ENCODE data around the gene GRIK1.

The GRIK1 gene

GRCh38 chr21:29726044-29726443 is 213.8 kb downstream of the GRIK1 start:
- H3K4me1 ChIP-seq (ENCODE audit: insufficient read depth, low read length) = no peaks in the 10 kb centered on the region
- TF ChIP-seq EZH2 (IDR thresholded peaks at IDR 0.05; ENCODE audit: borderline replicate concordance, low read depth, low read length, severe bottlenecking) = no peak
- no peak for TF ChIP-seq CTCF (IDR thresholded peaks at IDR 0.05; ENCODE audit: borderline replicate concordance, extremely low read depth, low read length, poor library complexity, severe bottlenecking)
- no peak overlapping the region for H3K4me2 ChIP-seq (ENCODE audit: insufficient read depth, low read length)
- H3K36me3 ChIP-seq (ENCODE audit: insufficient read depth, low read length) = no peaks in the 10 kb centered on the region
- no peak overlapping the region for H2AFZ ChIP-seq (ENCODE audit: low read depth, low read length)
- no peak overlapping the region for H3K4me3 ChIP-seq (ENCODE audit: low read depth in 1 of 2, low read length in 2 of 2)
- H3K27ac ChIP-seq (ENCODE audit: low read length) = no peak overlapping the region
- H3K9me3 ChIP-seq (ENCODE audit: insufficient read depth, low read length, severe bottlenecking) = no peaks in the 10 kb centered on the region
- peaks cover 3% of the 10 kb centered on the region for H3K27me3 ChIP-seq (ENCODE audit: insufficient read depth, low read length, poor library complexity)
- no peak overlapping the region for H3K9ac ChIP-seq (ENCODE audit: low read depth, low read length)
- no peaks in the 10 kb centered on the region for H3K79me2 ChIP-seq (ENCODE audit: insufficient read depth, low read length)
- no peak for DNase-seq
- ATAC-seq (ENCODE audit: insufficient read depth, low read depth) = no peak
- H4K20me1 ChIP-seq (ENCODE audit: insufficient read depth, low read length) = no peaks in the 10 kb centered on the region

- peaks cover 3% of the 10 kb centered on the region for H3K27me3 ChIP-seq (ENCODE audit: insufficient read depth, low read length, poor library complexity)
- no peak overlapping the region for H3K9ac ChIP-seq (ENCODE audit: low read depth, low read length)
- no peak overlapping the region for H3K27ac ChIP-seq (ENCODE audit: low read length)
- no peaks in the 10 kb centered on the region for H3K36me3 ChIP-seq (ENCODE audit: insufficient read depth, low read length)
- ATAC-seq (ENCODE audit: insufficient read depth, low read depth) (no peak), DNase-seq (no peak)
- no peaks in the 10 kb centered on the region for H4K20me1 ChIP-seq (ENCODE audit: insufficient read depth, low read length)
- no peak overlapping the region for H3K4me3 ChIP-seq (ENCODE audit: low read depth in 1 of 2, low read length in 2 of 2)
- no peaks in the 10 kb centered on the region for H3K9me3 ChIP-seq (ENCODE audit: insufficient read depth, low read length, severe bottlenecking)
- H2AFZ ChIP-seq (ENCODE audit: low read depth, low read length) = no peak overlapping the region
- no peak overlapping the region for H3K4me2 ChIP-seq (ENCODE audit: insufficient read depth, low read length)
- no peaks in the 10 kb centered on the region for H3K4me1 ChIP-seq (ENCODE audit: insufficient read depth, low read length)
- H3K79me2 ChIP-seq (ENCODE audit: insufficient read depth, low read length) = no peaks in the 10 kb centered on the region
- no peak for TF ChIP-seq EZH2 (IDR thresholded peaks at IDR 0.05; ENCODE audit: borderline replicate concordance, low read depth, low read length, severe bottlenecking)
- no peak for TF ChIP-seq CTCF (IDR thresholded peaks at IDR 0.05; ENCODE audit: borderline replicate concordance, extremely low read depth, low read length, poor library complexity, severe bottlenecking)
These were observed 214.6 kb downstream of the GRIK1 start for GRCh38 chr21:29725025-29725736.

- no peak overlapping the region for H2AFZ ChIP-seq (ENCODE audit: low read depth, low read length)
- no peak overlapping the region for H3K4me2 ChIP-seq (ENCODE audit: insufficient read depth, low read length)
- no peak for ATAC-seq (ENCODE audit: insufficient read depth, low read depth)
- peaks cover 3% of the 10 kb centered on the region for H3K27me3 ChIP-seq (ENCODE audit: insufficient read depth, low read length, poor library complexity)
- H4K20me1 ChIP-seq (ENCODE audit: insufficient read depth, low read length) = no peaks in the 10 kb centered on the region
- H3K4me1 ChIP-seq (ENCODE audit: insufficient read depth, low read length) = no peaks in the 10 kb centered on the region
- H3K9ac ChIP-seq (ENCODE audit: low read depth, low read length) = no peak overlapping the region
- H3K4me3 ChIP-seq (ENCODE audit: low read depth in 1 of 2, low read length in 2 of 2) = no peak overlapping the region
- DNase-seq = no peak
- TF ChIP-seq CTCF (IDR thresholded peaks at IDR 0.05; ENCODE audit: borderline replicate concordance, extremely low read depth, low read length, poor library complexity, severe bottlenecking) (no peak), EZH2 (IDR thresholded peaks at IDR 0.05; ENCODE audit: borderline replicate concordance, low read depth, low read length, severe bottlenecking) (no peak)
- H3K9me3 ChIP-seq (ENCODE audit: insufficient read depth, low read length, severe bottlenecking) = no peaks in the 10 kb centered on the region
- no peaks in the 10 kb centered on the region for H3K36me3 ChIP-seq (ENCODE audit: insufficient read depth, low read length)
- H3K27ac ChIP-seq (ENCODE audit: low read length) = no peak overlapping the region
- no peaks in the 10 kb centered on the region for H3K79me2 ChIP-seq (ENCODE audit: insufficient read depth, low read length)
These were observed 217.8 kb downstream of the GRIK1 start for GRCh38 chr21:29721964-29722363.
